GM13976 (cell line): ENCODE measurements around the gene ZNF146.
"Not testable (repeated sequence)": the region's sequence is repeated elsewhere in the genome, so short reads cannot be mapped to it uniquely, and the experiment has no call there.

Experiments
- DNase-seq: peaks from one replicate; pipeline ENCODE4 v3.0.0; 2012; ENCODE audit warnings: low spot score
- in situ Hi-C: fragments of 300-500 bp; cut with MboI; formaldehyde crosslinking; loops from one replicate; pipeline ENCODE4 v1.12.0; 2022; ENCODE audit warnings: low sequenced_read_pairs, mixed read lengths, inconsistent platforms; ENCODE audit not compliant: unreplicated experiment
- TF ChIP-seq, protein P1 (sequence below): IDR thresholded peaks from 2 replicates; pipeline ENCODE4 v1.5.1; 2012; ENCODE audit warnings: borderline replicate concordance, mild to moderate bottlenecking; ENCODE audit not compliant: insufficient read depth; ENCODE audit errors: extremely low read depth, missing control alignments, control extremely low read depth

The ZNF146 gene

DNA sequence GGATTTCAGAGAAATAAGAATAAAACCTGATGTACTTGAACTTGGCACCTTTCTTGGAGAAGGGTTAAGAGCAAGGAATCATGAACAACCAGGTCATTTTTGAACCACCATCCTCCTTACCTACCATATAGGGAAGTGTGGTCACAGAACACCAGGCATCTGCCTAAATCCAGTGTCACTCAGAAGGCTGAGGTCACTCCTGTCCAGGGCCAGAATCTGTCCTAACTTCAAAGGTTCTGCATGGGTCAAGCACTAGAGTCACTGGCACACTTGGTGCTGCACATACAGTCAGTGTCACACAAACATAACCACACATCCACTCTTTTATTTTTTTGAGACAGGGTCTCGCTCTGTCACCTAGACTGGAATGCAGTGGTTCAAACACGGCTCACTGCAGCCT is 2.0 kb upstream of the ZNF146 start:
- in situ Hi-C loops: loop anchor here (25.0 kb wide), 1 partner anchor 274 kb away; the partner anchor contains the start of gene ZNF566
- DNase-seq: no peak
- TF ChIP-seq, protein P1, sequence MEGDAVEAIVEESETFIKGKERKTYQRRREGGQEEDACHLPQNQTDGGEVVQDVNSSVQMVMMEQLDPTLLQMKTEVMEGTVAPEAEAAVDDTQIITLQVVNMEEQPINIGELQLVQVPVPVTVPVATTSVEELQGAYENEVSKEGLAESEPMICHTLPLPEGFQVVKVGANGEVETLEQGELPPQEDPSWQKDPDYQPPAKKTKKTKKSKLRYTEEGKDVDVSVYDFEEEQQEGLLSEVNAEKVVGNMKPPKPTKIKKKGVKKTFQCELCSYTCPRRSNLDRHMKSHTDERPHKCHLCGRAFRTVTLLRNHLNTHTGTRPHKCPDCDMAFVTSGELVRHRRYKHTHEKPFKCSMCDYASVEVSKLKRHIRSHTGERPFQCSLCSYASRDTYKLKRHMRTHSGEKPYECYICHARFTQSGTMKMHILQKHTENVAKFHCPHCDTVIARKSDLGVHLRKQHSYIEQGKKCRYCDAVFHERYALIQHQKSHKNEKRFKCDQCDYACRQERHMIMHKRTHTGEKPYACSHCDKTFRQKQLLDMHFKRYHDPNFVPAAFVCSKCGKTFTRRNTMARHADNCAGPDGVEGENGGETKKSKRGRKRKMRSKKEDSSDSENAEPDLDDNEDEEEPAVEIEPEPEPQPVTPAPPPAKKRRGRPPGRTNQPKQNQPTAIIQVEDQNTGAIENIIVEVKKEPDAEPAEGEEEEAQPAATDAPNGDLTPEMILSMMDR: no peak

DNA sequence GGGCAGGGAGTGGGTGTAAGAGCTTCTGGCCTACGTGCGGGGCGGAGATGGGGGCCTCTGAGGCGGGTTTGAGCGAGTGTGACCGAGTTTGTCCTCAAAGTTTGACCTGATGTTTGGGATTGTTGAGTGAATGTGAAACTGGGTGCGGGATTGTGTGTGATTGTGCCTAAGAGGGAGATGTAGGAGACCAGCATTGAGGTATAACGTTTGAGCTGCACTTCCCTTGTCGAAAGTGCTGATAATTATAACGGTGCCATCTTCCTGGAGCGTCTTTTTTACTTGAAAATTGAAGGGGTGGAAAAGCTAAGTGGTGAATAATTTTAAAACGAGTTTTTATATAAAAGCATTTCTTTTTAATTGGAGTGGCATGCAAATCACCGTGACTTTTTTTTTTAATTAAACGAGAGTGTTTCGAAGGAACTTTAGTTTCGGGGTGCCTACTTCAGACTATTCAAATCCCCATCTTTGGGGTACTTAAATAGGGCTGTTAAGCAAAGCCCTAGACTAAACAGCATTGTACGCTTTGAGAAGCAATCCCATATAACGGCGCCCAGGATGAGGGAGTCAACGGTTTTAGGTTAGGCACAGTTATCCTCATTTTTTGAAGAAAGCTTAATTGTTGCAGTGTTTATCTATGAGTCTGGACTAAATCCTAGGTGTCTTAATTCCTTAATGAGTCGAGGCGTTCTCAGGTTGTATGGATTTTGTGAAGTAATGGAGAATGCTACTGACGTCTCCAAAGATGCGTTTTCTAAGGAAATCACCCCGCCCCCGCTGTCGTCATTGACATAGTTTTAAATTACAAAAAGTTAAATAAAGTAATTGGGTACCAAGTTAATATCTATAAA is 594 bp downstream of the ZNF146 start:
- in situ Hi-C loops: loop anchor here (25.0 kb wide), 1 partner anchor 272 kb away; the partner anchor contains the start of gene ZNF566
- DNase-seq: no peak
- TF ChIP-seq, protein P1: no peak

DNA sequence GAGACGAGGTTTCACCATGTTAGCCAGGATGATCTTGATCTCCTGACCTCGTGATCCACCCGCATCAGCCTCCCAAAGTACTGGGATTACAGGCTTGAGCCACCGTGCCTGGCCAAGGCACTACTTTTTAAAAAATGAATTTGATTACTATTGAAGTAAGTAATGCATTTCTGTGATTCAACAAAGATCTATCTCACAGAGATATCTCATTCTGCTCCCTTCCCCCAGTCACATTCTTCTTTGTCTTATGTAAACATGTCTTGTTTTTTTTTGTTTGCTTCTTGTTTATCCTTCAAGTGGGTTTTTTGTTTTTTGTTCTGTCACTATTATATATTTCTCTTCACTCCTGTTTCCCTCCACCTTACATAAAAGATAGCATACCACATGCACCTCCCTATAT is 6.6 kb downstream of the ZNF146 start:
- in situ Hi-C loops: loop anchor here (25.0 kb wide), 1 partner anchor 266 kb away; the partner anchor contains the start of gene ZNF566
- TF ChIP-seq, protein P1: no peak
- no peak for DNase-seq

DNA sequence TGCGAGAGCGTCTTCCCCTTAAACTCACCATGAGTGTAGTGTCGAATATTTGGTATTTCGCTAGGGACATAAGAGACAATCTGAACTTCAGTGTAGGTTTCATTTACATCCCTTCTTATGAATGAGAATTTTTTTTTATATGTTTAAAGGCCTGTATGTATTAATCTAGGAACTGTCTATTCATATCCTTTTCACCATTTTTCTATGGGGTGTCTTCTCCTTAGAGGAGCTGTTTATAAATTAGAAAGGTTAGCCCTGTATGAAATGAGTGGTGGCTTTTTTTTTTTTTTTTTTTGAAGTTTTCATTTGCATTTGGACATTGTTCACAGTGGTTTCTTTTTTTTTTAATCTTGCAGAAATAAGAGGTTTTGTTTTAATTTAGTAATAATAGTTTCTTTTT is 7.6 kb downstream of the ZNF146 start:
- in situ Hi-C loops: loop anchor here (25.0 kb wide), 1 partner anchor 265 kb away; the partner anchor contains the start of gene ZNF566
- no peak for DNase-seq
- TF ChIP-seq, protein P1: no peak

DNA sequence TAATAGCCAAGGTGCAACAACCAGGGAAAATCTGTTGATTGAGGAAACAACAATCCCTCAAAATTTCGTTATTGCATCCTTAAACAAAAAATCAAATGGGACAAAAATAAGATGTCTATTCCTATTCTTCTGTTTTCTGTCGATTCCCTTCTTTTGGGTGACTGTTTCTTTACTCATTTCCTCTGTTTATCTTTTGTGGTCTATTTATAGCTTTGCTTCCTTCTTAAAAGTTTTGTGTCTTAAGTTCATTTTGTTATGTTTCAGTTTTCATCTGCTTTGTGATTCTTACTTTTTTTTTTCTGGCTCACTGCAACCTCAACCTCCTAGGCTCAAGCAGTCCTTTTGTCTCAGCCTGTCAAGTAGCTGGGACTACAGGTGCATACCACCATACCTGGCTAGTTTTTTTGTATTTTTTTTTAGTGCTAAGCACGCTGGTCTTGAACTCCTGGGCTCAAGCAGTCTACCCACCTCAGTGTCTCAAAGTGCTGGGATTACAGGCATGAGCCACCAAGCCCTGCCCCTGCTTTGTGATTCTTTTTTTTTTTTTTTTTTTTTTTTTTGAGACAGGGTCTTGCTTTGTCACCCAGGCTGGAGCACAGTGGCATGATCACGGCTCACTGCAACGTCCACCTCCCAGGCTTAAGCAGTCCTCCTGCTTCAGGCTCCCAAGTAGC is 10.4 kb downstream of the ZNF146 start:
- TF ChIP-seq, protein P1: no peak
- in situ Hi-C loops: loop anchor here (25.0 kb wide), 1 partner anchor 137 kb away; no protein-coding TSS in a partner anchor
- DNase-seq: no peak

DNA sequence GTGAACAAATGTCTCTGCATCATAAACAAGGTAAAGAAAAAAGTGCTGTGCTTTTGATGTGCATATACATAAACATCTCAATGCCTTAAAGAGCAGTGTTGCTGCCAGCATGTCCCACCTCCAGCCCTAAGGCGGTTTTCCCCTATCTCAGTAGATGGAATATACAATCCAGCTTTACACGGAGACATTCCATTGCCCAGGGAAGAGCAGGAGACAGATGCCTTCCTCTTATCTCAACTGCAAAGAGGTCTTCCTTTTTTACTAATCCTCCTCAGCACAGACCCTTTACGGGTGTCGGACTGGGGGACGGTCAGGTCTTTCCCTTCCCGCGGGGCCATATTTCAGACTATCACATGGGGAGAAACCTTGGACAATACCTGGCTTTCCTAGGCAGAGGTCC is 18.7 kb downstream of the ZNF146 start:
- DNase-seq: not testable (repeated sequence)
- in situ Hi-C loops: loop anchor here (25.0 kb wide), 1 partner anchor 129 kb away; no protein-coding TSS in a partner anchor
